ENCODE results near the gene PRIMA1.

The PRIMA1 gene

GRCh38 chr14:93727917-93728650 is 60.2 kb downstream of the PRIMA1 start:
- DNase-seq, result no peak

GRCh38 chr14:93727039-93727740 is 61.1 kb downstream of the PRIMA1 start:
- no peak for DNase-seq

- no peak for DNase-seq
Measured at GRCh38 chr14:93725993-93726392, 62.3 kb downstream of the PRIMA1 start.

GRCh38 chr14:93725002-93725582 is 63.2 kb downstream of the PRIMA1 start:
- no peak for DNase-seq

- DNase-seq, result no peak
Measured at GRCh38 chr14:93723001-93723400, 65.3 kb downstream of the PRIMA1 start.

GRCh38 chr14:93720981-93721483 is 67.3 kb downstream of the PRIMA1 start:
- no peak for DNase-seq

- no peak for DNase-seq
Measured at GRCh38 chr14:93720076-93720815, 68.0 kb downstream of the PRIMA1 start.

- no peak for DNase-seq
Measured at GRCh38 chr14:93719256-93719655, 69.0 kb downstream of the PRIMA1 start.

- DNase-seq, result no peak
Measured at GRCh38 chr14:93717668-93718320, 70.5 kb downstream of the PRIMA1 start.

GRCh38 chr14:93716746-93717667 is 71.3 kb downstream of the PRIMA1 start:
- DNase-seq, result no peak

- no peak for DNase-seq
Measured at GRCh38 chr14:93716002-93716745, 72.1 kb downstream of the PRIMA1 start.

- DNase-seq, result no peak
Measured at GRCh38 chr14:93715279-93715927, 72.9 kb downstream of the PRIMA1 start.

- no peak for DNase-seq
Measured at GRCh38 chr14:93714605-93715004, 73.7 kb downstream of the PRIMA1 start.

- no peak for DNase-seq
Measured at GRCh38 chr14:93713726-93714405, 74.4 kb downstream of the PRIMA1 start.

- no peak for DNase-seq
Measured at GRCh38 chr14:93712838-93713724, 75.2 kb downstream of the PRIMA1 start.

GRCh38 chr14:93712079-93712837 is 76.0 kb downstream of the PRIMA1 start:
- no peak for DNase-seq

- DNase-seq, result no peak
Measured at GRCh38 chr14:93709249-93709648, 79.0 kb downstream of the PRIMA1 start.

- DNase-seq, result no peak
Measured at GRCh38 chr14:93708800-93709199, 79.5 kb downstream of the PRIMA1 start.
